ENCODE measurements around the gene PRDM7. TPM values are rescaled to one million over a fixed set of nuclear protein-coding genes. Genes with fewer than 3 reads are reported as not detected.

Gene PRDM7
- total and polyA plus RNA-seq, 2 of the 8 experiments (the other 6 are each of a cell fraction or from before 2014, with no cell fraction given): 0.02 TPM; not detected in 1

DNA sequence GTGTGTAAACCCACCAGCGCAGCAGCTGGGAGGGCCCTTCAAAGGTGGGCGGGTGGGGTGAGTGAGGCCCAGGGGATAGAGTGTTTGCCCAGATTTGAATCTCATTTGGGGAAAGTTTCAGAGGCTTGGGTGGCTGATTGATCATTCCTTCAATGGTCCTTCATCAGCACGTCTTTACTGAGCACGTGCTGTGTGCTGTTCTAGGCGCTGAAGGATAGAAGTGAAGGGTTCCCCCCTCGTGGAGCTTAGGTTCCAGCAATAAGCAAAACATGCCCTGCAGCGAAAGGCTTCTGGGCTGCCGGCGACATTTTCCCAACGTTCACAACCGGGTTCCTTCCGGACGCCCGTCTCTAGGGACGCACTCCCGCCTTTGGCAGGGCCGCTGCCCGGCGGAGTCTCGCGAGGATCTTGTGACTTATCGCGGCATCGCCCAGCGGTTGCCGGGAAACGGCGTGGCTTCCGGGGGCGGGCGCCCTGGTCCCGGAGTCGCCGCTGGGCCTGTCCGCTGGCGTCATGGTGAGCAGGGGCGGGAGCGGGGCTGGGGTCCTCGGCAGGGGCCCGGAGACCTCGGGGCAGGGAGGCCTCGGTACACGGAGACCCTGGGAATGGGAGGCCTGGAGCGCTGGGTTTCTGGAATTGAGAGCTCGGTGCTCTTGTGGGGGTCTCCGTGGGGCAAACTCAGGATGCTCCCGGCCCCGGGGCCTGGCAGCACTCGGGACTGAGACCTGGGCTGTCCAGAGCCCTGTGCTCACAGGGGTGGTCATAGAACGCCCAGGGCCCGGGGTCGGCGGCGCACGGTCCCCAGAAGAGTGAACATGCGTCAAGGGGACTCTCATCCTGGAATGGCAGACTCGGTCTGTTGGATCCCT is 54.7 kb downstream of the PRDM7 start (continued):
- TF ChIP-seq CHD7 (IDR thresholded peaks at IDR 0.05; ENCODE audit: insufficient replicate concordance, low read length): no peak
- TF ChIP-seq, protein P1, sequence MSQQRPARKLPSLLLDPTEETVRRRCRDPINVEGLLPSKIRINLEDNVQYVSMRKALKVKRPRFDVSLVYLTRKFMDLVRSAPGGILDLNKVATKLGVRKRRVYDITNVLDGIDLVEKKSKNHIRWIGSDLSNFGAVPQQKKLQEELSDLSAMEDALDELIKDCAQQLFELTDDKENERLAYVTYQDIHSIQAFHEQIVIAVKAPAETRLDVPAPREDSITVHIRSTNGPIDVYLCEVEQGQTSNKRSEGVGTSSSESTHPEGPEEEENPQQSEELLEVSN (IDR thresholded peaks at IDR 0.05): peak; percentile 91
- TF ChIP-seq SP1 (IDR thresholded peaks at IDR 0.05; ENCODE audit: low read depth, low read length): no peak
- no peak for TF ChIP-seq EP300 (IDR thresholded peaks at IDR 0.05; ENCODE audit: borderline replicate concordance in 1 of 2, low read depth in 2 of 2, low read length in 2 of 2)
- peak; percentile 89 for TF ChIP-seq KDM4A (IDR thresholded peaks at IDR 0.05; ENCODE audit: low read depth, low read length, severe bottlenecking)
- TF ChIP-seq GABPA (IDR thresholded peaks at IDR 0.05; ENCODE audit: borderline replicate concordance, insufficient read depth, low read length): no peak

Measured in H1 (cell line).